Transverse colon (tissue), 4 donors: ENCODE measurements around the gene ZSWIM2. TPM values are rescaled to one million over a fixed set of nuclear protein-coding genes. Genes with fewer than 3 reads are reported as not detected.

Experiments
- DNase-seq: peaks from one replicate; pipeline ENCODE4 v3.0.0-alpha.2; 2019
- H3K27ac ChIP-seq, 4 donors: fragments of 200-600 bp; sonication (generic); 2 replicates each; pipeline ENCODE4 v1.5.1; 2016 to 2018; ENCODE audit warnings: inconsistent platforms in 4 of 4
- H3K27me3 ChIP-seq: fragments of 200-600 bp; sonication (generic); 2 replicates; pipeline ENCODE4 v1.5.1; 2017; ENCODE audit warnings: inconsistent platforms
- H3K36me3 ChIP-seq, 4 donors: fragments of 200-600 bp; sonication (generic); 2 replicates each; pipeline ENCODE4 v1.5.1; 2017 to 2019; ENCODE audit warnings: inconsistent platforms in 4 of 4
- H3K4me1 ChIP-seq, 4 donors: fragments of 200-600 bp; sonication (generic); 2 replicates each; pipeline ENCODE4 v1.5.1; 2017 to 2020; ENCODE audit warnings: inconsistent platforms in 4 of 4
- H3K4me3 ChIP-seq, 4 donors: fragments of 200-600 bp; sonication (generic); 1 replicate in 1 of 4; 2 replicates in 3 of 4; pipeline versions ENCODE4 v1.5.1 to v1.6.1; 2017 to 2019; ENCODE audit warnings: inconsistent platforms in 4 of 4
- H3K9me3 ChIP-seq, 2 donors: fragments of 200-600 bp; sonication (generic); 2 replicates each; pipeline ENCODE4 v1.5.1; 2017 to 2019; ENCODE audit warnings: inconsistent platforms in 2 of 2
- CTCF ChIP-seq, 5 experiments: fragments of 200-600 bp in 3 of 5; fragments of 450-650 bp in 2 of 5; sonication (generic) in 3 of 5; IDR thresholded peaks; 1 replicate in 2 of 5; 2 replicates in 3 of 5; pipeline ENCODE4 v1.5.1; 2016 to 2017; ENCODE audit warnings: antibody characterized with exemption in 5 of 5, inconsistent platforms in 3 of 5, mild to moderate bottlenecking in 2 of 5, moderate library complexity in 1 of 5
- EP300 ChIP-seq: sonication (generic); formaldehyde crosslinking; IDR thresholded peaks from one replicate; pipeline ENCODE4 v1.6.1; 2017; ENCODE audit warnings: antibody characterized with exemption, low read depth
- POLR2A ChIP-seq: fragments of 450-650 bp; IDR thresholded peaks from one replicate; pipeline ENCODE4 v1.6.1; 2016; ENCODE audit warnings: antibody characterized with exemption, mild to moderate bottlenecking, moderate library complexity
- POLR2AphosphoS5 ChIP-seq, 3 donors: sonication (generic); formaldehyde crosslinking; IDR thresholded peaks; one replicate each; pipeline ENCODE4 v1.6.1; 2016; ENCODE audit warnings: antibody characterized with exemption in 3 of 3
- WGBS, 2 donors: methylation state at CpG; one replicate each; pipeline ENCODE4 v1.1.5; 2018; ENCODE audit warnings: low coverage in 1 of 2; 5-methylcytosine and 5-hydroxymethylcytosine counted together
- in situ Hi-C, 4 donors: fragments of 200-750 bp; cut with MboI; loops; one replicate each; pipeline versions ENCODE4 v1.15.0 to v1.15.1; 2017; ENCODE audit warnings: low sequenced_read_pairs in 3 of 4, low pct_ligation_motif_present in 1 of 4, low pct_unique_long_range_greater_than_20kb in 1 of 4
- intact Hi-C: fragments of 100-400 bp; cut with DNase I; formaldehyde crosslinking; loops from one replicate; pipeline ENCODE4 v1.15.1; 2023; ENCODE audit warnings: low total_unique reads
- total RNA-seq, 4 donors: library from RNA; depleted of rRNA; stranded (reverse); fragments of >200 nt; gene quantifications; one replicate each; pipeline ENCODE4 v1.1.0, GENCODE V29; 2016

ZSWIM2 gene
- total RNA-seq, 4 donors from 2014 or later: not detected

DNA sequence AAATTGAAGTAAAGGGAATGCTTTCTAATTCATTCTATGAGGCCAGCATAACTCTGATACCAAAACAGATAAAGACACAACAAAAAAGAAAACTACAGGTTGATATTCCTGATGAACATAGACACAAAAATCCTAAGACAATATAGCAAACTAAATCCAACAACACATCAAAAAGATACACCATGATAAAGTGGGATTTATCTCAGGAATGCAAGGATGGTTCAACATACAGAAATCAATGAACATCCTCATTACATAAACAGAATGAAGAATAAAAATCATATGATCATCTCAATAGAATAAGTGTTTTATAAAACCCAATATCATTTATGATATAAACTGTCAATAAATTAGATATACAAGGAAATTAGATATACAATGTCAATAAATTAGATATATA, 65.7 kb downstream of the ZSWIM2 start:
- H3K27ac ChIP-seq: no peak overlapping the region
- DNase-seq: no peak
- TF ChIP-seq POLR2A: no peak
- TF ChIP-seq CTCF (IDR thresholded peaks at IDR 0.05): no peak
- no peak for TF ChIP-seq POLR2AphosphoS5 (IDR thresholded peaks at IDR 0.05)
- TF ChIP-seq EP300: no peak
- H3K4me1 ChIP-seq: no peaks in the 10 kb centered on the region
- H3K9me3 ChIP-seq: peaks cover 0 to 7% of the 10 kb centered on the region in 2 donors
- H3K4me3 ChIP-seq: no peak overlapping the region
- intact Hi-C loops: no loop called here
- H3K36me3 ChIP-seq: no peaks in the 10 kb centered on the region
- H3K27me3 ChIP-seq: no peaks in the 10 kb centered on the region
- in situ Hi-C loops: no loop called here

- no peak overlapping the region for H3K4me3 ChIP-seq
- H3K27me3 ChIP-seq: no peaks in the 10 kb centered on the region
- TF ChIP-seq EP300 (no peak), POLR2AphosphoS5 (IDR thresholded peaks at IDR 0.05) (no peak), CTCF (IDR thresholded peaks at IDR 0.05) (no peak), POLR2A (no peak)
- intact Hi-C loops (no loop called here), in situ Hi-C loops (no loop called here)
- no peaks in the 10 kb centered on the region for H3K4me1 ChIP-seq
- 65 to 66% methylated on average over 3 to 4 of the region's 4 CpGs for WGBS, 2 donors
- H3K9me3 ChIP-seq: peaks cover 0 to 7% of the 10 kb centered on the region in 2 donors
- DNase-seq: no peak
- H3K36me3 ChIP-seq: no peaks in the 10 kb centered on the region
- no peak overlapping the region for H3K27ac ChIP-seq
Measured at GRCh38 chr2:186780701-186781316, 68.2 kb downstream of the ZSWIM2 start.

Other genes starting within 250 kb of the ZSWIM2 start
- 1 to 10 TPM; 2.0 to 3.6 (median 2.3) TPM for gene FAM171B, start 155.1 kb downstream of the ZSWIM2 start, total RNA-seq